T-helper 2 cell treated with Interferon-gamma antibody and Interleukin-4, amounts not matched to agents 100 ng/mL and 5 ng/mL, for 36 hours (primary cell): ENCODE data around the gene ZNF317. TPM values are rescaled to one million over a fixed set of nuclear protein-coding genes. Genes with fewer than 3 reads are reported as not detected.

Source experiments
- intact Hi-C: fragments of 100-400 bp; cut with micrococcal nuclease; formaldehyde crosslinking; loops from one replicate; pipeline ENCODE4 v1.15.1; 2023
- total RNA-seq: library from RNA; stranded (reverse); gene quantifications from 2 replicates; pipeline ENCODE4 v1.2.3, GENCODE V29; 2022

The ZNF317 gene
- 40.6 and 42.0 TPM in 2 replicates for total RNA-seq

- intact Hi-C loops = loop anchor here (1.0 to 5.0 kb wide), 7 partner anchors 169 to 957 kb away; partner anchors contain the start of genes FBXL12, MBD3L1, ZNF266 and ZNF558
Observed at GRCh38 chr19:9140159-9140874, at the start of gene ZNF317. TSS of gene ZNF317 (plus strand) at chr19:9140397. CDS start at chr19:9156017, 15,620 bp downstream.

GRCh38 chr19:9107375-9107774 is 32.8 kb upstream of the ZNF317 start, which contains the start of gene OR7G2:
TSS of gene OR7G2 (minus strand) at chr19:9107475. CDS start at chr19:9103243, 4,232 bp downstream.
- intact Hi-C loops = no loop called here

GRCh38 chr19:9109959-9110358 is 30.2 kb upstream of the ZNF317 start:
- intact Hi-C loops = no loop called here

DNA sequence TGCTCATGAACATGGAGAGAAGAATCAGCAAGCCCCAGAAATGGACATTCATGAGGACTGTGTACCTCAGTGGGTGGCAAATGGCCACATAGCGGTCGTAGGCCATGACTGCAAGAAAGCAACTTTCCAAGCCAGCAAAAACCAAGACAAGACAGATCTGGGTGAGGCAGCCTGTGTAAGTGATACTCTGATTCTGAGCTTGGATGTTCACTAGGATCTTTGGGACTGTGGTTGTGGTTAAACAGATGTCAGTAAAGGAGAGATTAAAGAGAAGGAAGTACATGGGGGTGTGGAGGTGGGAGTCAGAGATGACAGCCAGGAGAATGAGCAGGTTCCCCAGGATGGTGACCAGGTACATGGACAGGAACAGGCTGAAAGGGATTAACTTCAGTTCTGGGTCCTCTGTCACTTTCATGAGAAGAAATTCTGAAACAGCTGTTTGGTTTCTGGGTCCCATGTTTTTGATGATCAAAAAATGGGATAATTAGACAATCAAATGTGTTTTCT is 24.8 kb upstream of the ZNF317 start, which contains the start of gene OR7G1:
OR7G1 (minus strand) TSS at position 457 of the 507 bp plus-strand sequence; CDS start at position 457, 0 bp downstream.
- intact Hi-C loops = no loop called here

- intact Hi-C loops = no loop called here
Observed at GRCh38 chr19:9116547-9116946, 23.6 kb upstream of the ZNF317 start.

DNA sequence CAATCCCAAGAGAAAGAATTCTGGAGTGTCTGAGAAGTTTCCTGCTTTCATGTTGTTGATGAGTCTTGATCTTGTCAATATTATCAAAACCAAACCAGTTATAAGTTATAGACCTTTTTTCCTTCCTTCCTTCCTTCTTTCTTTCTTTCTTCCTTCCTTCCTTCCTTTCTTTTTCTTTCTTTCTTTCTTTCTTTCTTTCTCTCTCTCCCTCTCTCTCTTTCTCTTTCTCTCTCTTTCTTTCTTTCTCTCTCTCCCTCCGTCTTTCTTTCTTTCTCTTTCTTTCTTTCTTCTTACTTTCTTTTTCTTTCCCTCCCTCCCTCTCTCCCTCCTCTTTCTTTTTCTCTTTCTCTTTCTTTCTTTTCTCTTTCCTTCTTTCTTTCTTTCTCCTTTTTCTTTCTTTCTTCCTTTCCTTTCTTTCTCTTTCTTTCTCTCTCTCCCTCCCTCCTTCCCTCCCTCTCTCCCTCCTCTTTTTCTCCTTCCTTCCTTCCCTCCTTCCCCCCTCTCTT is 13.2 kb upstream of the ZNF317 start, which contains the start of gene OR7G3:
OR7G3 (minus strand) TSS at position 51 of the 506 bp plus-strand sequence; CDS start at position 51, 0 bp downstream.
- intact Hi-C loops = no loop called here

- intact Hi-C loops = no loop called here
Observed at GRCh38 chr19:9128171-9128570, 12.0 kb upstream of the ZNF317 start.

GRCh38 chr19:9130965-9131364 is 9.2 kb upstream of the ZNF317 start:
- intact Hi-C loops = no loop called here

DNA sequence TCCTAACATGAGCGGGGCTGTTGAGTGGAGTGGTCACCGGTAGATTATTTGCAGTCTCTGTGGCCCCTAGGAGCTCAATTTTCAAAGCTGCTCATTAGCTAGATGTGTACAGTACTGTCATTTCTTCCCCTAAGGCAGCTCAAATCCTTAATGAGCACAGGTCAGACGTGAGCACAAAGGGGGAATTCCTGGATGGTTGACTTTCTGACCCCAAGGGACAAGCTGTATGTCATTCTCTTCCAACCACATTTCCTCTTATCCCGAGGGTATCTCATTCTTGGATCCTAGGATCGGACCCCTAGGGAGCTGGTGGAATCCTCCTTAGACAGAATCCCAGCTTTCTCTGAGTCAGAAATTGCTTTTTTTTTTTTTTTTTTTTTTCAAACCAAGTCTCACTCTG is 7.8 kb upstream of the ZNF317 start:
- intact Hi-C loops = no loop called here

GRCh38 chr19:9139609-9140158 is 513 bp upstream of the ZNF317 start:
- intact Hi-C loops = loop anchor here (1.0 to 5.0 kb wide), 8 partner anchors 170 to 958 kb away; partner anchors contain the start of genes FBXL12, MBD3L1, ZNF266 and ZNF558

DNA sequence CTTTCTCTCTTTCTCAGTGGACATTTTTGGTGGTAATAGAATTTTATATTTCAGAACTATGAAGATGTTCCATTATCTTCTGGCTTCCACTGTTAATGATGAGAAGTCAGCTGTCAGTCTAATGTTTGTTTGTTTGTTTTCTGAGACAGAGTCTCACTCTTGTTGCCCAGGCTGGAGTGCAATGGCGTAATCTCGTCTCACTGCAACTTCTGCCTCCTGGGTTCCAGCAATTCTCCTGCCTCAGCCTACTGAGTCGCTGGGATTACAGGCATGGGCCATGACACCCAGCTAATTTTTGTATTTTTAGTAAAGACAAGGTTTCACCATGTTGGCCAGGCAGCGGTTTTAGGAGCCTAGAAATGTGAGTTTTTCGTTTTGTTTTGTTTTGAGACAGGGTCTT is 4.7 kb downstream of the ZNF317 start:
- intact Hi-C loops = loop anchor here (5.0 kb wide), 1 partner anchor 952 kb away; no protein-coding TSS in a partner anchor

- intact Hi-C loops = no loop called here
Observed at GRCh38 chr19:9146882-9147281, 6.7 kb downstream of the ZNF317 start.

DNA sequence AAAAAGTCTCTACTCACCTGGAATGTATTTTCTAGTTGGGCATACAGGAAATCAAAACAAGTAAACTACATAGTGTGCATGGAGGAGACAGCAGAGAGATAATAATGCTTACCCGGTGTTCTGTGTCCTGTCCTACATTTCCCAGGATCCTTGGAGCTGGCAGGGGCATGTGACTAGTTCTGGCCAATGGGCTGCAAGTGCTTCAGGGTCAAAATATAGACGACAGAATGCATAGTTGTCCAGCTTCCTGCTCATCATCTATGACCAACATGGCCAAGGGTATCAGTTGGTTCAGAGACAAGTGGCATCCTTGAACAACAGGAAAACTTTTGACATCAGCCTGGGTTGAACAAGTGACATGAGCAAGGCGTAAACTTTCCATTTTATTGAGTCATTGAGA is 8.5 kb downstream of the ZNF317 start:
- intact Hi-C loops = no loop called here

DNA sequence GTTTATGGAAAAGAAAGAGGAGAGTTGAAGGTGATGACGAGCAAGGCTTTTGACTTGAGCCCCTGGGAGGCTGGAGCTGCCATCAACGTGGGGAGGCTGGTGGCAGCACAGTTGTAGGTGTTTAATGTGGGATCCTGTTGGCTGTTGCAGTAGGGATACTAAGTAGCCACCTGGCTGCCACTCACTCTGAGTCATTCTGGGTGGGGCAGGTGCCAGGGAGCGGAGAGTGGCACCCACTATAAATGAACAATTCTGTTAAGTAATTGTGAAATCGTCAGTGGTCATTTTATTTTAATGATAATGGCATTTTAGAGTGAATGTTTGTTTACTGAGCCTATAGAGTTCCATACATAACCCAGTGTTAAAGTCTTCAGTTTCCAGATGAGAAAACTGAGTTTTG is 9.8 kb downstream of the ZNF317 start:
- intact Hi-C loops = no loop called here

DNA sequence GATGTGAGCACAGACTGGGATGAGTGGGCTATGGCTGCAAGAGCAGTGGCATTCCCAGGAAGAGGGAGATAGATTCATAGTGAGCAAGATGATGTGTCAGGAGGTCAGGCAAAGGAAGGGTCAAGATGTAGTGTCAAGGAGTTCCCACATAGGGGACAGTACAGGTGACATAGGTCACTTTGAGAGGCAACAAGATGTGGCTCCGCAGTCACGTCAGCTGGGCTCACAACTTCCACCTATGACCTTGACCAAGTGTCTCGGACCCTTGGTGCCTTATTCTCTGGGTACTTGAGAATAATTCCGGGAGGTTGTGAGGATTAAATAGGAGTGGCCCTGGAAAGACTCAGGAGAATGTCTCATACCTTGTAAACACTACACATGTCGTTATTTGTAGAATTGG is 10.5 kb downstream of the ZNF317 start:
- intact Hi-C loops = no loop called here

DNA sequence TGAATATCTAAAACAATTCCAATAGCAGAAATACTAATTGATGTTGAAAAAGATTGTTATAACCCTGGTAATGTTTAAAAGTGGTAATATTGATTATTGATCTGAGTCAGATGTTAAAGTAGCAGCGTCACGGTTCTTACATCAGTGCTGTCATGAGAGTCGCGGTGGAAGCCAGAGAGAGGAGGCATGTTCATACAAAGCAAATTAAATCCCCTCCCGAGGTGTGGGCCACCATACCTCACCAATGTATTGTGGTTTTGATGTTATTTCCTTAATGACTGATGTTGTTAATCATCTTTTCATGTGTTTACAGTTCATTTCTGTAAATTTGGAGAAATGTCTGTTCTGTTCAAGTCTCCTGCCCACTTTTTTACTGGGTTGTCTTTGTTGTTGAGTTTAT is 11.2 kb downstream of the ZNF317 start:
- intact Hi-C loops = no loop called here

DNA sequence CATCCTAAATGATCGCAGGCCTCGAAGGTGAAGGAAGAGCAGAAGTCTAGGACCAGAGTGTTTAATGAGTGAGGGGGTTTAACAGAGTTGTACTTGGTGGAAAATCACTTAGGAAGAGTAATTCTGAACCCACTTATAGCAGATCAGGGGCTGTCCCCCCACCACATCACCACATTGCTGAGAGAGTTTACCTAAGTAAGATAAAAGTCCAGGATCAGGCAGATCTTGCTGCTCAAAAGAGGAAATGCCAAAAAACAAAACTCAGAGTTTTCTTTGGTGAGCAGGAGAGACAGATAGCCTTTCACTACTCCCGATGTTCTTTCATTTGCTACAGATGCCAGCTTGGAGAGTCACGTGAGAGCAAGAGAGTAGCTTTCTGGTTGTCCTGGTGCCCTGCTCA is 15.4 kb downstream of the ZNF317 start:
- intact Hi-C loops = no loop called here

DNA sequence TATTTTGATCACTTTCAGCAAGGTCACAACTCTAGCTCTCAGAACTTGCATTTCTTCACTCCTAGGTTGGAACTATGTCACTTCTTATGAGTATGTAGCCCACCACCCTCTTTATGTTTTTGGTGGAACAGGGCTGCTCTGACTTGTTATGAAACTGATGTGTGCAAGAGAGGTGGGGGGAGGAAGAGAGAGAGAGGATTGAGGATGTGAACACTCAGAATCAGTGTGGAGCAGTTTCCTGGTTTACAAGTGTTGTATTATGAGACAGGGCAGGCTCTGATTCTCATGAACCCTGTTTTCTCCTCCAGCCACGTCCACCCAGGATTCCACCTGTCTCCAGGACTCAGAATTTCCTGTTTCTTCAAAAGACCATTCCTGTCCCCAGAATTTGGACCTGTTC is 16.1 kb downstream of the ZNF317 start:
- intact Hi-C loops = no loop called here

GRCh38 chr19:9159891-9160290 is 19.7 kb downstream of the ZNF317 start:
- intact Hi-C loops = no loop called here

GRCh38 chr19:9161427-9161826 is 21.2 kb downstream of the ZNF317 start:
- intact Hi-C loops = no loop called here

GRCh38 chr19:9165261-9165660 is 25.1 kb downstream of the ZNF317 start:
- intact Hi-C loops = no loop called here

- intact Hi-C loops = no loop called here
Observed at GRCh38 chr19:9166846-9167245, 26.6 kb downstream of the ZNF317 start.
